Stimulated activated naive CD4-positive, alpha-beta T cell treated with Interleukin-2 at 50 U/mL for 16 hours (primary cell): ENCODE results near the gene GPRIN3.
"Not testable (repeated sequence)": the region's sequence is repeated elsewhere in the genome, so short reads cannot be mapped to it uniquely, and the experiment has no call there.

Experiments
- DNase-seq: peaks from one replicate; lab custom pipeline; 2025; lab: John Stamatoyannopoulos, UW

The GPRIN3 gene

GRCh38 chr4:89256203-89256800 lies 51.3 kb downstream of the GPRIN3 start:
- no peak for DNase-seq

GRCh38 chr4:89254847-89255246 lies 52.8 kb downstream of the GPRIN3 start:
- DNase-seq, result peak; percentile 25

- DNase-seq, result not testable (repeated sequence)
Measured at GRCh38 chr4:89254347-89254746, 53.3 kb downstream of the GPRIN3 start.

- DNase-seq, result no peak
Measured at GRCh38 chr4:89253935-89254334, 53.7 kb downstream of the GPRIN3 start.

- no peak for DNase-seq
Measured at GRCh38 chr4:89253311-89253710, 54.3 kb downstream of the GPRIN3 start.

- no peak for DNase-seq
Measured at GRCh38 chr4:89251396-89251795, 56.2 kb downstream of the GPRIN3 start.

GRCh38 chr4:89249716-89250361 lies 57.8 kb downstream of the GPRIN3 start:
- no peak for DNase-seq

GRCh38 chr4:89249313-89249712 lies 58.3 kb downstream of the GPRIN3 start:
- DNase-seq, result no peak

- no peak for DNase-seq
Measured at GRCh38 chr4:89248879-89249281, 58.7 kb downstream of the GPRIN3 start.

GRCh38 chr4:89247951-89248350 lies 59.6 kb downstream of the GPRIN3 start:
- no peak for DNase-seq

GRCh38 chr4:89245459-89245858 lies 62.1 kb downstream of the GPRIN3 start:
- DNase-seq, result no peak

GRCh38 chr4:89243733-89244252 lies 63.8 kb downstream of the GPRIN3 start:
- no peak for DNase-seq

GRCh38 chr4:89242864-89243732 lies 64.5 kb downstream of the GPRIN3 start:
- no peak for DNase-seq

- DNase-seq, result no peak
Measured at GRCh38 chr4:89242216-89242615, 65.4 kb downstream of the GPRIN3 start.

- no peak for DNase-seq
Measured at GRCh38 chr4:89230271-89230670, 77.3 kb downstream of the GPRIN3 start.

GRCh38 chr4:89226665-89227574 lies 80.7 kb downstream of the GPRIN3 start:
- DNase-seq, result peak; percentile 63

- DNase-seq, result no peak
Measured at GRCh38 chr4:89222170-89222569, 85.4 kb downstream of the GPRIN3 start.

- DNase-seq, result no peak
Measured at GRCh38 chr4:89221167-89221867, 86.3 kb downstream of the GPRIN3 start.

- no peak for DNase-seq
Measured at GRCh38 chr4:89218587-89218986, 89.0 kb downstream of the GPRIN3 start.

GRCh38 chr4:89217604-89218003 lies 90.0 kb downstream of the GPRIN3 start:
- no peak for DNase-seq

- DNase-seq, result no peak
Measured at GRCh38 chr4:89216866-89217265, 90.7 kb downstream of the GPRIN3 start.
